Ectodermal cell (in vitro differentiated cells): ENCODE results near the gene BRICD5.

Experiments used
- H3K27ac ChIP-seq: 2 replicates; pipeline ENCODE4 v1.7.0; 2013; ENCODE audit warnings: mild to moderate bottlenecking, low read depth, low read length; ENCODE audit not compliant: insufficient read depth, poor library complexity, severe bottlenecking
- H3K27me3 ChIP-seq: 2 replicates; pipeline ENCODE4 v1.7.0; 2013; ENCODE audit warnings: mild to moderate bottlenecking, low read length; ENCODE audit not compliant: insufficient read depth, control insufficient read depth, poor library complexity, severe bottlenecking
- H3K36me3 ChIP-seq: one replicate; pipeline ENCODE4 v1.7.0; 2013; ENCODE audit warnings: low read length; ENCODE audit not compliant: control insufficient read depth, insufficient read depth
- H3K4me1 ChIP-seq: one replicate; pipeline ENCODE4 v1.7.0; 2013; ENCODE audit warnings: low read length; ENCODE audit not compliant: control insufficient read depth, insufficient read depth
- H3K4me3 ChIP-seq: 2 replicates; pipeline ENCODE4 v1.7.0; 2013; ENCODE audit warnings: low read depth, low read length, control low read depth; ENCODE audit not compliant: insufficient read depth
- H3K9me3 ChIP-seq: 2 replicates; pipeline ENCODE4 v1.7.0; 2013; ENCODE audit warnings: mild to moderate bottlenecking, low read length, moderate library complexity; ENCODE audit not compliant: control insufficient read depth
- WGBS, 2 experiments: methylation state at CpG; one replicate each; pipeline ENCODE4 v1.1.7; 2013; ENCODE audit warnings: missing lambda C conversion rate in 2 of 2; 5-methylcytosine and 5-hydroxymethylcytosine counted together

Gene BRICD5

GRCh38 chr16:2191446-2191706 is 19.3 kb downstream of the BRICD5 start:
- H3K27me3 ChIP-seq, result peaks cover 19% of the 10 kb centered on the region
- 90 to 93% methylated on average over 11 of the region's 11 CpGs for WGBS, 2 experiments
- no peak overlapping the region for H3K27ac ChIP-seq
- H3K4me3 ChIP-seq, result no peak overlapping the region
- peaks cover 10% of the 10 kb centered on the region for H3K4me1 ChIP-seq
- no peaks in the 10 kb centered on the region for H3K36me3 ChIP-seq
- no peaks in the 10 kb centered on the region for H3K9me3 ChIP-seq

- H3K4me1 ChIP-seq, result peaks cover 10% of the 10 kb centered on the region
- H3K27ac ChIP-seq, result no peak overlapping the region
- WGBS, 2 experiments, result 93 to 94% methylated on average over 25 of the region's 25 CpGs
- H3K36me3 ChIP-seq, result no peaks in the 10 kb centered on the region
- no peaks in the 10 kb centered on the region for H3K9me3 ChIP-seq
- H3K27me3 ChIP-seq, result peaks cover 15% of the 10 kb centered on the region
- H3K4me3 ChIP-seq, result no peak overlapping the region
These were observed 19.8 kb downstream of the BRICD5 start for GRCh38 chr16:2190659-2191445.

- Histone ChIP-seq H3K36me3 (no peaks in the 10 kb centered on the region), H3K27ac (no peak overlapping the region), H3K4me1 (peaks cover 3% of the 10 kb centered on the region), H3K4me3 (no peak overlapping the region), H3K9me3 (no peaks in the 10 kb centered on the region), H3K27me3 (peaks cover 8% of the 10 kb centered on the region)
- 90 to 92% methylated on average over 24 of the region's 24 CpGs for WGBS, 2 experiments
These were observed 20.5 kb downstream of the BRICD5 start for GRCh38 chr16:2190002-2190658.

- H3K27ac ChIP-seq, result no peak overlapping the region
- H3K4me3 ChIP-seq, result no peak overlapping the region
- H3K9me3 ChIP-seq, result no peaks in the 10 kb centered on the region
- WGBS, 2 experiments, result 93 to 95% methylated on average over 25 of the region's 25 CpGs
- peaks cover under 1% of the 10 kb centered on the region for H3K27me3 ChIP-seq
- no peaks in the 10 kb centered on the region for H3K36me3 ChIP-seq
- H3K4me1 ChIP-seq, result no peaks in the 10 kb centered on the region
These were observed 21.3 kb downstream of the BRICD5 start for GRCh38 chr16:2189252-2189893.

DNA sequence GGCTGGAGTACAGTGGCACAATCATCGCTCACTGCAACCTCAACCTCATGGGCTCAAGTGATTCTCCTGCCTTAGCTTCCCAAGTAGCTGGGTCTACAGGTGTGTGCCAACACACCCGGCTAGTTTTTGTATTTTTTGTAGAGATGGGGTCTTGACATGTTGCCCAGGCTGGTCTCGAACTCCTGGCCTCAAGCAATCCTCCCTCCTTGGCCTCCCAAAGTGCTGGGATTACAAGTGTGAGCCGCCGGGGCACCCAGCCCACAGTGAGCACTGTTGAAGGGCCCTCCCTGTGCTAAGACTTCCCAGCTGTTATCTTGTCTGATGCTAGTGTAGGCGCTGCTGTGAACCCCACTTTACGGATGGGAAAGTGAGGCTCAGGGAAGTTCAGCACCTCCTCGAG is 22.3 kb downstream of the BRICD5 start:
- no peaks in the 10 kb centered on the region for H3K27me3 ChIP-seq
- H3K27ac ChIP-seq, result no peak overlapping the region
- WGBS, 2 experiments, result 93 to 95% methylated on average over 8 of the region's 8 CpGs
- H3K4me1 ChIP-seq, result no peaks in the 10 kb centered on the region
- no peaks in the 10 kb centered on the region for H3K9me3 ChIP-seq
- no peak overlapping the region for H3K4me3 ChIP-seq
- H3K36me3 ChIP-seq, result no peaks in the 10 kb centered on the region

DNA sequence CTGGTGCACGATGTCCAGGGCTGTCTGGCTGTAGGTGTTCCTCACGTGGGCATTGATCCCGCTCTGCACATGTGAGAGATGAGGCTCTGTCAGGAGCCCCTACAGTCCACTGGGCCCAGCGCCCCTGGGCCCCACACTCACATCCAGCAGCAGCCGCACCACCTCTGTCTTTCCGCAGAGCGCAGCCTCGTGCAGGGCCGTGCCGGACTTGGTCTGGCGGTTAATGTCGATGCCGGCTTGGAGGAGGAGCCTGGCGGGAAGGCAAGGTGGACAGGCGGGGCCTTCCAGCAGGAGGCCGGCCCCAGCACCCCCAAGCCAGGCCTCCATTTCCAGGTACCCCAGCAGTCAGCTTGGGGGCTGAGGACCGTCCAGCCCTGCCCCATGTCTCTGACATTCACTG is 23.5 kb downstream of the BRICD5 start:
- H3K4me1 ChIP-seq, result no peaks in the 10 kb centered on the region
- no peak overlapping the region for H3K27ac ChIP-seq
- no peaks in the 10 kb centered on the region for H3K9me3 ChIP-seq
- H3K27me3 ChIP-seq, result no peaks in the 10 kb centered on the region
- H3K4me3 ChIP-seq, result no peak overlapping the region
- H3K36me3 ChIP-seq, result no peaks in the 10 kb centered on the region
- WGBS, 2 experiments, result 88 to 92% methylated on average over 17 of the region's 17 CpGs

DNA sequence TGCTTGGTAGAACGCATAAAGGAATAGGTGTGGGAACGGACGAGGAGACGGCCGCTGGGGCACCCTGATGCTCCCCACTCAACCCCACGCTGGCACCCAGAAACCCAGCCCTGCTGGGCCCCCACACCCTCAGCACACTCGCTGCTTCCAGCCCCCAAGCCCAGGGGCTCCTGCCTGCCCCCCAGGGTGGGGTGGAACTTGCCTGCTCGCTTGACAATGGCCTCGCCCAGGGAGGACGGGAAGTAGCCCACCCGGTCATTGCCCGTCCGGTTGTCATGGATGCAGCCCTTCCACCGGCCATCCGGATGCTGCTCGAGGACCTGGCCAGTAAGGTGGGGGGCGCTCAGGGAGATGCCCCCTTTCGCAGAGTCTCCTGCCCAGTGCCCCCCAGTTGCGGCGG is 24.2 kb downstream of the BRICD5 start:
- 92 to 94% methylated on average over 20 of the region's 20 CpGs for WGBS, 2 experiments
- no peaks in the 10 kb centered on the region for H3K9me3 ChIP-seq
- no peak overlapping the region for H3K4me3 ChIP-seq
- no peaks in the 10 kb centered on the region for H3K27me3 ChIP-seq
- no peaks in the 10 kb centered on the region for H3K4me1 ChIP-seq
- no peaks in the 10 kb centered on the region for H3K36me3 ChIP-seq
- no peak overlapping the region for H3K27ac ChIP-seq

DNA sequence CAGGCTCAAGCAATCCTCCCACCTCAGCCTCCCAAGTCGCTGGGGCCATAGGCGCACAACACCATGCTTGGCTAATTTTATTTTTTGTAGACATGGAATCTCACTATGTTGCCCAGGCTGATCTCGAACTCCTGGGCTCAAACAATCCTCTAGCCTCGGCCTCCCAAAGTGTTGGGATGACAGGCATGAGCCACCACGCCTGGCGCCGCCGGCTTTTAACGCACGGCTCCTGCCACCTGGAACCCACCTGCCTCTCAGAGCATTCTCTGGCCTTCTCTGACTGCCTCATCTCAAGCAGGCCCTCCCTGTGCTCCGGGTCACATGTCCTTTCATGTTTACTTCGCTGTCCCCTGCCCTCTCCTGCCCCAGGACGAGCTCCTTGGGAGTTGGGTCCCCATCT is 24.6 kb downstream of the BRICD5 start:
- Histone ChIP-seq H3K9me3 (no peaks in the 10 kb centered on the region), H3K27me3 (no peaks in the 10 kb centered on the region), H3K4me1 (peaks cover 4% of the 10 kb centered on the region), H3K4me3 (no peak overlapping the region), H3K27ac (no peak overlapping the region), H3K36me3 (no peaks in the 10 kb centered on the region)
- 92 to 93% methylated on average over 13 of the region's 13 CpGs for WGBS, 2 experiments

GRCh38 chr16:2184962-2185361 is 25.7 kb downstream of the BRICD5 start:
- H3K27me3 ChIP-seq, result no peaks in the 10 kb centered on the region
- H3K9me3 ChIP-seq, result no peaks in the 10 kb centered on the region
- H3K27ac ChIP-seq, result no peak overlapping the region
- no peak overlapping the region for H3K4me3 ChIP-seq
- 91 to 94% methylated on average over 20 of the region's 20 CpGs for WGBS, 2 experiments
- H3K36me3 ChIP-seq, result no peaks in the 10 kb centered on the region
- H3K4me1 ChIP-seq, result peaks cover 5% of the 10 kb centered on the region

DNA sequence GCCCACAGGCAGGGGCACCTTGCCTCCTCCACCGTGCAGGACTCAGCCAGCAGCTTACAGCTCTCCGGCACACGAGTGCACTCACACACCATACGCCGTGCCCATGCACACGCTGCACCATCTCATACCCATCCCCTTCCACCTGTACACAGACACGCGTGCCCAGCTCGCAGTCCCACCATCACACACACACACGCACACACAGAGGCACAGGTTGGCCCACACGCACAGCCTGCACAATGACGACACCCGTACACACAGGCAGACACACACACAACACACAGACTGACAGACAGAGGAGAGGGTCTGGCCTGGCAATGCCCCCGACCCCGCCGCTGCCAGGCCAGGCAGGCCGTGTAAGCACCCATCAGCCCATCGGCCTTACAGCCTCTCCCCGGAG is 26.3 kb downstream of the BRICD5 start:
- no peaks in the 10 kb centered on the region for H3K27me3 ChIP-seq
- peaks cover 5% of the 10 kb centered on the region for H3K4me1 ChIP-seq
- H3K9me3 ChIP-seq, result no peaks in the 10 kb centered on the region
- no peaks in the 10 kb centered on the region for H3K36me3 ChIP-seq
- no peak overlapping the region for H3K27ac ChIP-seq
- 93 to 94% methylated on average over 19 of the region's 19 CpGs for WGBS, 2 experiments
- H3K4me3 ChIP-seq, result no peak overlapping the region
